Peyer's patch (tissue), 4 donors: Measurements from ENCODE around the gene CBS.
"Not testable (repeated sequence)": the region's sequence is repeated elsewhere in the genome, so short reads cannot be mapped to it uniquely, and the experiment has no call there.

Experiments
- CTCF ChIP-seq, 6 experiments: fragments of 450-650 bp in 4 of 6; fragments of 200-600 bp in 2 of 6; sonication (generic) in 1 of 6; IDR thresholded peaks; one replicate each; pipeline ENCODE4 v1.5.1; 2017 to 2019; ENCODE audit warnings: antibody characterized with exemption in 6 of 6, mild to moderate bottlenecking in 3 of 6, moderate library complexity in 1 of 6
- POLR2A ChIP-seq, 2 donors: fragments of 450-650 bp; IDR thresholded peaks; one replicate each; pipeline ENCODE4 v1.5.1; 2017; ENCODE audit warnings: antibody characterized with exemption in 2 of 2, mild to moderate bottlenecking in 2 of 2, moderate library complexity in 2 of 2

DNA sequence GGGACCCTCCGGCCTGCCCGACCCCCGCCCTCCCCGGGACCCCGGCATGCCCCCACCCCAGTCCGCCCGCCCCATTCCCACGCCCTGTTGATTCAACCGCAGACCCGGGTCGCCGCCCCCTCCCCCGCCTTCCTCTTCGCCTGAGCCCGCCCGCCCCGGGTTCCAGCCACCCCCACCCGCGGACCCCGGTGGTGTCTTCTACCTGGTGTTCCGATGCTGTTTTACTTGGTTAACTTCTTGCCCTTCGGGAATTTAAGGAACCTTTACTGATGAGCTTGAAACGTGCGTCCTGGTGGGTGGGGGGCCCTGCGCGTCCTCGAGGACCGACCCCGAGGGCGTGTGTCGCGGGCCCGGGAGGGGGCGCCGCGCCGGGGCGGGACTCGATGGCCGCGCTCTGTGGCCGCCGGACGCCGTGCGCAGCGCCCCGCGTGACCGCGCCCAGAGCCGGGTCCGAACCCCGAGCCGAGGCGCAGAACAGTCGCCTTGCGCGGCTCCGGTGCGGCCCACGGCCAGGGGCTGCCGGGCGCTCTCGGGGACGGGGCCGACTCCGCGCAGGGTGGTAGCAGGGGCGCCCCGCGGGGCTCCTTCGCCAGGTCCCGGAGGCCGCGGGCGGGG lies 495 bp upstream of the CBS start:
- not testable (repeated sequence) for TF ChIP-seq CTCF, POLR2A (IDR thresholded peaks at IDR 0.05)
